Measurements from ENCODE around the gene RNF146. TPM values are rescaled to one million over a fixed set of nuclear protein-coding genes. Genes with fewer than 3 reads are reported as not detected.
A peak's percentile ranks its signal among the peaks of the same experiment; 100 is the strongest.

The RNF146 gene
- total and polyA plus RNA-seq, 2 of the 13 experiments (the other 11 are each of a cell fraction or from before 2014, with no cell fraction given) = 18.8 to 27.6 TPM

DNA sequence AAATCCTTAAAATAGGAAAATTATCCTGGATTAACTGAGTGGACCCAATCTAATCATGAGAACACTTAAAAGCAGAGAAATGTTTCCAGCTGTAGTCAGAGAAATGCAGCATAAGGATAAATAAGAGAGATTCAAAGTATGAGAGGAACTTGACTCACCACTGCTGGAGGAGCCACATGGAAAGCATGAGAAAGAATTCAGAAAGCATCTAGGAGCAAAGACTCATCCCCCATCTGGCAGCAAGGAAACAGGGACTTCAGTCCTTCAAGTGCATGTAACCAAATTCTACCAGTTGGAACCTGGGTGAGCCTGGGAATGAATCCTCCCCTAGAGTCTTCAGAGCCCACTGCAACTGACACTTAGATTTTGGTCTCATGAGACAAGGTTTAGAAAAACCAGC, 33.7 kb downstream of the RNF146 start:
- Histone ChIP-seq H3K9me3 (ENCODE audit: low read length) (no peaks in the 10 kb centered on the region), H3K4me1 (ENCODE audit: insufficient read depth, low read length) (peaks cover 29% of the 10 kb centered on the region), H3K27ac (ENCODE audit: extremely low read length, insufficient read depth, low read length) (no peak overlapping the region), H3K9ac (ENCODE audit: insufficient read depth, low read depth, low read length) (no peak overlapping the region), H3K79me2 (ENCODE audit: insufficient read depth, low read length) (peaks cover 2% of the 10 kb centered on the region), H3K4me2 (ENCODE audit: low read depth, low read length) (no peak overlapping the region), H2AFZ (ENCODE audit: low read length) (no peak overlapping the region), H3K4me3 (replicated peaks in 1 of 3; ENCODE audit: insufficient read depth in 1 of 3, low read depth in 2 of 3, low read length in 3 of 3) (no peak overlapping the region), H4K20me1 (ENCODE audit: insufficient read depth, low read length) (no peaks in the 10 kb centered on the region; the same call in 1 of the 2 replicates), H3K27me3 (ENCODE audit: control insufficient read depth in 1 of 2, insufficient read depth in 2 of 2, low read length in 2 of 2) (no peaks in the 10 kb centered on the region), H3K36me3 (replicated peaks in 1 of 2; ENCODE audit: control insufficient read depth in 1 of 2, insufficient read depth in 2 of 2, low read length in 2 of 2) (peaks cover 1 to 10% of the 10 kb centered on the region in 2 experiments; a peak in 3 of 5 replicates)
- CTCF ChIA-PET (ENCODE audit: low intra/inter-chr PET ratio, low total read pairs) = no interaction called here
- ATAC-seq (no peak), FAIRE-seq (no peak), DNase-seq (ENCODE audit: low spot score) (no peak)
- in situ Hi-C loops (cut with HindIII; ENCODE audit: extremely low pct_ligation_motif_present, low pct_unique_long_range_greater_than_20kb) = loop anchor here (10.0 kb wide), 1 partner anchor 124 kb away; no protein-coding TSS in a partner anchor
- intact Hi-C loops (cut with micrococcal nuclease; ENCODE audit: unreplicated experiment) = loop anchor here (5.0 kb wide), 1 partner anchor 247 kb away; no protein-coding TSS in a partner anchor
- TF ChIP-seq PBX3 (CRISPR knock-in tag; IDR thresholded peaks at IDR 0.05; ENCODE audit: borderline replicate concordance) (no peak), RBM22 (optimal IDR thresholded peaks at IDR 0.05; ENCODE audit: low read length) (peak; percentile 57), ZNF138 (CRISPR knock-in tag; IDR thresholded peaks at IDR 0.05; ENCODE audit: low read depth) (no peak), ZNF891 (CRISPR knock-in tag; IDR thresholded peaks at IDR 0.05) (no peak), U2AF2 (IDR thresholded peaks at IDR 0.05; ENCODE audit: low read depth, low read length) (no peak), DPF2 (CRISPR knock-in tag; IDR thresholded peaks at IDR 0.05; ENCODE audit: borderline replicate concordance, low read depth) (no peak), UBTF (CRISPR knock-in tag; IDR thresholded peaks at IDR 0.05) (no peak)
- TF ChIP-seq, protein P1, sequence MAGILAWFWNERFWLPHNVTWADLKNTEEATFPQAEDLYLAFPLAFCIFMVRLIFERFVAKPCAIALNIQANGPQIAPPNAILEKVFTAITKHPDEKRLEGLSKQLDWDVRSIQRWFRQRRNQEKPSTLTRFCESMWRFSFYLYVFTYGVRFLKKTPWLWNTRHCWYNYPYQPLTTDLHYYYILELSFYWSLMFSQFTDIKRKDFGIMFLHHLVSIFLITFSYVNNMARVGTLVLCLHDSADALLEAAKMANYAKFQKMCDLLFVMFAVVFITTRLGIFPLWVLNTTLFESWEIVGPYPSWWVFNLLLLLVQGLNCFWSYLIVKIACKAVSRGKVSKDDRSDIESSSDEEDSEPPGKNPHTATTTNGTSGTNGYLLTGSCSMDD (CRISPR knock-in tag; IDR thresholded peaks at IDR 0.05) = no peak
- POLR2A ChIA-PET = interaction anchor here (1.9 kb wide), 1 partner anchor 34 kb away, joined by 9 read pairs; the partner anchor contains the start of gene RNF146
- no TSS peak for BruUV-seq (replicated peaks)
